GM12874 (cell line): ENCODE measurements around the gene CHAT.

Experiments used
- CTCF ChIP-seq: IDR thresholded peaks from 2 replicates; pipeline ENCODE4 v1.5.1; 2011; ENCODE audit warnings: low read depth, mild to moderate bottlenecking, control low read depth, low read length, moderate library complexity; ENCODE audit not compliant: insufficient read depth

The CHAT gene

GRCh38 chr10:49613882-49614241, at the start of gene CHAT:
Gene CHAT, plus strand, starts transcription at chr10:49614037. Its CDS starts 153 bp downstream, at chr10:49614190.
- no peak for TF ChIP-seq CTCF

- TF ChIP-seq CTCF, result no peak
These were observed 49.3 kb upstream of the CHAT start for GRCh38 chr10:49564461-49565009.

GRCh38 chr10:49567810-49568209, 46.0 kb upstream of the CHAT start:
- no peak for TF ChIP-seq CTCF

- TF ChIP-seq CTCF, result no peak
These were observed 45.6 kb upstream of the CHAT start for GRCh38 chr10:49568235-49568634.

- no peak for TF ChIP-seq CTCF
These were observed 44.7 kb upstream of the CHAT start for GRCh38 chr10:49569031-49569631.

- TF ChIP-seq CTCF, result no peak
These were observed 42.4 kb upstream of the CHAT start for GRCh38 chr10:49571388-49571787.

GRCh38 chr10:49572594-49573114, 41.2 kb upstream of the CHAT start:
- no peak for TF ChIP-seq CTCF
